Adrenal gland (tissue), 12 donors: ENCODE results near the gene ATCAY. TPM values are rescaled to one million over a fixed set of nuclear protein-coding genes. Genes with fewer than 3 reads are reported as not detected.
A peak's percentile ranks its signal among the peaks of the same experiment; 100 is the strongest.

Source experiments
- DNase-seq, 7 donors: peaks; one replicate each; pipeline ENCODE4 v3.0.0-alpha.2; 2019 to 2020
- H3K27ac ChIP-seq, 5 donors: fragments of 200-600 bp; sonication (generic) in 4 of 5; 1 replicate in 3 of 5; 2 replicates in 2 of 5; pipeline versions ENCODE4 v1.5.1 to v1.8.0; 2016 to 2020; ENCODE audit warnings: mild to moderate bottlenecking in 1 of 5
- H3K27me3 ChIP-seq: fragments of 200-600 bp; 2 replicates; pipeline ENCODE4 v1.8.0; 2021
- H3K36me3 ChIP-seq, 2 donors: fragments of 200-600 bp; replicated peaks in 1 of 2; 1 replicate in 1 of 2; 2 replicates in 1 of 2; pipeline versions ENCODE4 v1.5.1 to v1.8.0; 2018 to 2022
- H3K4me1 ChIP-seq, 2 donors: fragments of 200-600 bp; replicated peaks in 1 of 2; 1 replicate in 1 of 2; 2 replicates in 1 of 2; pipeline versions ENCODE4 v1.5.1 to v1.8.0; 2018 to 2021
- H3K4me3 ChIP-seq, 4 donors: fragments of 200-600 bp; sonication (generic) in 3 of 4; one replicate each; pipeline ENCODE4 v1.5.1; 2016 to 2018
- H3K9me3 ChIP-seq, 3 donors: fragments of 200-600 bp; sonication (generic) in 1 of 3; replicated peaks in 1 of 3; 1 replicate in 2 of 3; 2 replicates in 1 of 3; pipeline versions ENCODE4 v1.5.1 to v1.8.0; 2016 to 2021
- CTCF ChIP-seq, 6 experiments: fragments of 450-650 bp in 4 of 6; fragments of 200-600 bp in 2 of 6; sonication (generic) in 1 of 6; IDR thresholded peaks; 1 replicate in 5 of 6; 2 replicates in 1 of 6; pipeline versions ENCODE4 v1.5.1 to v1.8.0; 2016 to 2021; ENCODE audit warnings: antibody characterized with exemption in 6 of 6, mild to moderate bottlenecking in 2 of 6, moderate library complexity in 1 of 6
- POLR2A ChIP-seq, 2 donors: fragments of 450-650 bp; IDR thresholded peaks; one replicate each; pipeline ENCODE4 v1.6.1; 2017; ENCODE audit warnings: antibody characterized with exemption in 2 of 2, mild to moderate bottlenecking in 2 of 2, moderate library complexity in 1 of 2
- WGBS, 4 donors: extraction: QIAGEN DNeasy Blood & Tissue Kit in 2 of 4; methylation state at CpG; one replicate each; pipeline versions ENCODE4 v1.1.5 to v1.1.7; 2013 to 2017; 5-methylcytosine and 5-hydroxymethylcytosine counted together
- intact Hi-C, 2 donors: fragments of 100-400 bp; cut with DNase I; formaldehyde crosslinking; loops; one replicate each; pipeline versions ENCODE4 v1.14.1 to v1.15.0; 2022 to 2023
- polyA plus RNA-seq, 3 donors: library from polyadenylated mRNA; stranded (reverse); fragments of 200-250 nt in 2 of 3; fragments of 350-450 nt in 1 of 3; fragmentation: Illumina TruSeq in 1 of 3; extraction: RNeasy Lipid Tissue Mini Kit (QIAGEN cat#74804) in 1 of 3; gene quantifications; one replicate each; pipeline ENCODE4 v1.2.3, GENCODE V29; 2013 to 2014
- total RNA-seq, 9 donors: library from RNA; depleted of rRNA in 4 of 9; stranded (reverse); fragments of >200 nt in 4 of 9; fragments of 120-200 nt in 1 of 9; fragmentation: NEBNext Ultra II Directional in 1 of 9; extraction: Animal tissue kit (Norgen Biotek cat#: 25700) in 1 of 9; gene quantifications; one replicate each; pipeline versions ENCODE4 v1.1.0 to v1.2.4, GENCODE V29; 2013 to 2023
- donor health status: healthy with polysubstance abuse.
- donor health status: Bipolar disorder and iron deficiency.
- donor health status: DM: yes; HTN: yes; CAD: no.
- donor health status: DM: no; HTN: no; CAD: no.
- donor health status: DM: no; HTN: no; CAD: no.
- donor health status: DM: yes; HTN: yes; CAD: no.

The ATCAY gene
- total and polyA plus RNA-seq, 12 donors: 0.72 to 9.3 (median 5.9) TPM; not detected in 4

GRCh38 chr19:3969435-3970312, 89.2 kb downstream of the ATCAY start:
- DNase-seq: no peak

GRCh38 chr19:3970313-3970807, 89.9 kb downstream of the ATCAY start:
- Histone ChIP-seq H3K4me1 (peaks cover 9 to 26% of the 10 kb centered on the region in 2 donors), H3K4me3 (peak overlapping the region; percentile 42 to 100 (median 86)), H3K36me3 (peaks cover 0 to 41% of the 10 kb centered on the region in 2 donors), H3K9me3 (no peaks in the 10 kb centered on the region), H3K27ac (peak overlapping the region in 4 of 5 donors; percentile 81 to 95 (median 86)), H3K27me3 (no peaks in the 10 kb centered on the region)
- no peak for TF ChIP-seq CTCF (IDR thresholded peaks at IDR 0.05)
- TF ChIP-seq POLR2A (IDR thresholded peaks at IDR 0.05): no peak
- WGBS, 4 donors: 0 to 1% (median 1%) methylated on average over 21 to 22 of the region's 22 CpGs
- DNase-seq: peak in 1 of 7 donors; percentile 67
- intact Hi-C loops: no loop called here

More at GRCh38 chr19:3969435-3970312, 89.2 kb downstream of the ATCAY start:
- H3K4me1 ChIP-seq: peaks cover 9 to 26% of the 10 kb centered on the region in 2 donors
- no peaks in the 10 kb centered on the region for H3K27me3 ChIP-seq
- intact Hi-C loops: no loop called here
- H3K27ac ChIP-seq: peak overlapping the region in 4 of 5 donors; percentile 10 to 95 (median 84)
- WGBS, 4 donors: 34 to 39% (median 37%) methylated on average over 23 of the region's 23 CpGs
- TF ChIP-seq POLR2A (IDR thresholded peaks at IDR 0.05): peak in 1 of 2 donors; percentile 15
- TF ChIP-seq CTCF (IDR thresholded peaks at IDR 0.05): peak in 1 of 6 experiments; percentile 6
- H3K36me3 ChIP-seq: peaks cover 0 to 42% of the 10 kb centered on the region in 2 donors
- no peaks in the 10 kb centered on the region for H3K9me3 ChIP-seq
- peak overlapping the region in 2 of 4 donors; percentile 96 to 100 for H3K4me3 ChIP-seq

GRCh38 chr19:3970808-3971598, 90.5 kb downstream of the ATCAY start, which contains the start of gene DAPK3:
Gene DAPK3 (minus strand): TSS chr19:3971099. CDS start chr19:3969735, 1,364 bp downstream.
- Histone ChIP-seq H3K4me3 (peak within 1 kb of the TSS; percentile 42 to 100 (median 86)), H3K27me3 (no peaks in the 10 kb centered on the region), H3K36me3 (peaks cover 0 to 43% of the 10 kb centered on the region in 2 donors), H3K9me3 (no peaks in the 10 kb centered on the region), H3K27ac (peak within 1 kb of the TSS in 4 of 5 donors; percentile 81 to 95 (median 86)), H3K4me1 (peaks cover 9 to 26% of the 10 kb centered on the region in 2 donors)
- 0 to 1% (median 1%) methylated on average over 24 to 73 of the region's 73 CpGs for WGBS, 4 donors
- intact Hi-C loops: no loop called here
- TF ChIP-seq POLR2A (IDR thresholded peaks at IDR 0.05) (peak; percentile 80 to 87), CTCF (IDR thresholded peaks at IDR 0.05) (peak in 2 of 6 experiments; percentile 22 to 57)
- DNase-seq: peak; percentile 97 to 99 (median 98)
